ENCODE measurements around the gene PABPN1.

Gene PABPN1

GRCh38 chr14:23358042-23358441, 36.8 kb downstream of the PABPN1 start:
- no peak for DNase-seq (ENCODE audit: low read depth)

GRCh38 chr14:23358553-23359166, 37.4 kb downstream of the PABPN1 start:
- no peak for DNase-seq (ENCODE audit: low read depth)

GRCh38 chr14:23359167-23359626, 37.9 kb downstream of the PABPN1 start:
- no peak for DNase-seq (ENCODE audit: low read depth)

- DNase-seq (ENCODE audit: low read depth): no peak
Observed at GRCh38 chr14:23359722-23360447, 38.6 kb downstream of the PABPN1 start.

GRCh38 chr14:23360496-23360895, 39.2 kb downstream of the PABPN1 start:
- no peak for DNase-seq (ENCODE audit: low read depth)

- no peak for DNase-seq (ENCODE audit: low read depth)
Observed at GRCh38 chr14:23361320-23361719, 40.1 kb downstream of the PABPN1 start.

GRCh38 chr14:23361763-23362162, 40.5 kb downstream of the PABPN1 start:
- DNase-seq (ENCODE audit: low read depth): no peak

GRCh38 chr14:23362200-23362599, 40.9 kb downstream of the PABPN1 start:
- no peak for DNase-seq (ENCODE audit: low read depth)

- no peak for DNase-seq (ENCODE audit: low read depth)
Observed at GRCh38 chr14:23364164-23365035, 43.1 kb downstream of the PABPN1 start.

- DNase-seq (ENCODE audit: low read depth): no peak
Observed at GRCh38 chr14:23365036-23365731, 43.9 kb downstream of the PABPN1 start, which contains the start of gene EFS. Gene EFS, minus strand, starts transcription at chr14:23365172. Its CDS starts 147 bp downstream, at chr14:23365025.

- DNase-seq (ENCODE audit: low read depth): no peak
Observed at GRCh38 chr14:23365732-23366425, 44.6 kb downstream of the PABPN1 start.

GRCh38 chr14:23366426-23366921, 45.2 kb downstream of the PABPN1 start:
- no peak for DNase-seq (ENCODE audit: low read depth)

GRCh38 chr14:23370221-23370620, 49.0 kb downstream of the PABPN1 start:
- no peak for DNase-seq (ENCODE audit: low read depth)

GRCh38 chr14:23371865-23372264, 50.6 kb downstream of the PABPN1 start:
- no peak for DNase-seq (ENCODE audit: low read depth)

GRCh38 chr14:23372509-23372908, 51.3 kb downstream of the PABPN1 start, which contains the start of gene IL25:
Gene IL25, plus strand, starts transcription at chr14:23372809.
- no peak for DNase-seq (ENCODE audit: low read depth)

GRCh38 chr14:23373041-23373440, 51.8 kb downstream of the PABPN1 start:
- no peak for DNase-seq (ENCODE audit: low read depth)
